GM19351 (cell line): ENCODE results near the gene FCGR3A.
"Not testable (repeated sequence)": the region's sequence is repeated elsewhere in the genome, so short reads cannot be mapped to it uniquely, and the experiment has no call there.

Experiments used
- ATAC-seq: cut with Tn5 transposase; IDR thresholded peaks from one replicate; pipeline ENCODE4 v1.9.1; 2021; ENCODE audit warnings: mild to moderate bottlenecking, moderate library complexity; ENCODE audit not compliant: unreplicated experiment

FCGR3A gene

DNA sequence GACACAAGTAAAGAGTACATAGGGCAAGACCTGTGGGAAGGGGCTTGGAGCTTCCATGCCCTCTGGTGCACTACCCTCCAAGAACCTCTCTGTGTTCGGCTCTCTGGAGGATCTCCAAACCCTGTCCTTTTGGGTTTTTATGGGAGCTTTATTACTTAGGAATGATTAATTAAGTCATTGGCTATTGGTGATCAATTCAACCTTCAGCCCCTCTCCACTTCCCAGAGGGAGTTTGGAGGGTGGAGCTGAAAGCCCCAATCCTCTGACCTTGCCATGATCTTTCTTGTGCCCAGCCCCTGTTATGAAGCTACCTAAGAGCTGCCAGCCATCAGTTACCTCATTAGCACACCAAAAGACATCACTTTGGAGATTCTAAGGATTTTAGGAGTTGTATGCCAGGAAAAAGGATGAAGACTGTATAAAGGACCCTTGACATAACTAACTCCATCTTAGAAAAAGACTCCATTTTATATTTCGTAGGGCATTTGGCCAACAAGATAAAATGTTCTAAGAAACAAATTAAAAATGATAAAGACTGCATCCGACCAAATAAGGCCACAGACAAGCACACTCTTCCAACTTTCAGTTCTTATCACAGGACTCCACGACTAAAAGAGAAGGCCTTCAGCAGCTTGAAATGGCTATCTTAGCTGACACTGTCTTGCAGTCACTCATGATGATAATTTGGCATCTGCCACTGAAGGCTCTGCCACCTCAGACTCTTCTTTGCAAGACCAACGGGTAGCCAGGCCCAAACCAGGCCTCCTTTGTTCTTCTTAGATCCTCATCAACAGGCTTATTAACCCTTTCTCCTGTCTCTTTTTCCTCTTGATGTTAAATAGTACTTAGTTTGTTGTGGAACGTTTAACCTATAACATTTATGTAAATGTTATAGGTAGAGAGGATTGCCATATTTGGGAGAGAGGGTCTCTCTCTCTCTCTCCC, 8.2 kb upstream of the FCGR3A start:
- ATAC-seq: not testable (repeated sequence)

DNA sequence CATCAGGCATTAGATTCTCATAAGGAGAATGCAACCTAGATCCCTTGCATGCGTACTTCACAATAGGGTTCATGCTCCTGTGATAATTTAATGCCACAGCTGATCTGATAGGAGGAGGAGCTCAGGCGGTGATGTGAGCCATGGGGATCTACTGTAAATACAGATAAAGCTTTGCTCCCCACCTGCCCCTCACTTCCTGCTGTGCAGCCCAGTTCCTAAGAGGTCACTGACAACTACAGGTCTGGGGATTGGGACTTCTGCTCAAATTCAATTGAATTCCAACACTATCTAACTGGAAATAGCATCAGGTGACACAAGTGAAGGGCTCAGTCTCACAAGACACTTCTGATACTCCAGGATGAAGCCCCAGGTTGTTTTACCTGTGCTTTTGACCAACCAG, 7.4 kb upstream of the FCGR3A start:
- not testable (repeated sequence) for ATAC-seq

DNA sequence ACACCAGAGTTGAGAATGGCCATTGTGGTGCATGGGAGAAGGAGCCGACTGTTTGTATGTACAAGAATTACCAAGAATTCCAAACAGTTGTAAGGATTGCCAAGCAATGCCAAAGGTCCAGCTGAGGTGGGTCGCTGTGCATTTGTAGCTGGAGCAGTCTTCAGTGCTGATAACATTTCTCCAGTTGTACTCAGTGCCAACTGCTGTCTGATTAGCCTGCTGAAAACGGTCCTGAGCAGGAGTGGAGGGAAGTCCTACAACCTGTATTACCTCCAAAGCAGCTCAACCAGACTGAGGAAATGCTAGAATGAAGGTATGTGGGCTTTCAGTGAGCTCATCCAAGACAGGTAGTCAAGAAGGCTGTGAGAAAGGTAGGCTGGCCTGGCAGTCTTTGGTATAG, 6.5 kb upstream of the FCGR3A start:
- not testable (repeated sequence) for ATAC-seq

DNA sequence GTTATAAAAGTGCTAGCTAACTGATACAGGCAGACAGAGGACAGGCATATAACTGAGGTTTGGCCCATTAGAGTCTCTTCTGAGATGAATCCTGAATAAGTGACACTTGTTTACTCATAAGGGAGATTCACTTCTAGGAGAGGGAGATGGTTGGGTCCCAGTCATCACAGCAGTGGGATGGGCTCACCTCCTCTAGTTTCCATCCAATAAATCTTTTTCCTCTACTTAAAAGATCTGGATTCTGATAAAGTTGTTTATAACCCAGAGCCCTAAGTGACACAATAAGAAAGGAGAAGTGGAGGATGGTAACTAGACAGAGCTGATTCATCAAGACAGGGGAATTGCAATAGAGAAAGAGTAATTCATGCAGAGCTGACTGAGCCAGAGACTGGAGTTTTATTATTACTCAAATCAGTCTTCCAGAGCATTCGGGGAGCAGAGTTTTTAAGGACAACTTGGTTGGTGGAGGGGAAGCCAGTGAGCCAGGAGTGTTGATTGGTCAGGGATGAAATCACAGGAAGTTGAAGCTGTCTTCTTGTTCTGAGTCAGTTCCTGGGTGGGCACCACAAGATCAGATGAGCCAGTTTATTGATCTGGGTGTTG, 5.3 kb upstream of the FCGR3A start:
- ATAC-seq: not testable (repeated sequence)

DNA sequence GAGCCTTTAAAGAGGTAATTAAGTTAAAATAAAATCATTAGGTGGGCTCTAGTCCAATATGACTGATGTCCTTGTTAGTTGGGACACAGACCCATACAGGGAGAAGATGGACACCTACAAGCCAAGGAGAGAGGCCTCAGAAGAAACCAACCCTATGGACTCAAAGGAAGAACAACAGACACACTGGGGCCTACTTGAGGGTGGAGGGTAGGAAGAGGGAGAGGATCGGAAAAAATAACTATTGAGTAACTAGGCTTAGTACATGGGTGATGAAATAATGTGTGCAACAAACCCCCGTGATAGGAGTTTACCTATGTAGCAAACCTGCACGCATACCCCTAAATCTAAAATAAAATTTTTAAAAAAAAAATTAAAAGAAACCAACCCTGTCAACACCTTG, 4.7 kb upstream of the FCGR3A start:
- not testable (repeated sequence) for ATAC-seq

DNA sequence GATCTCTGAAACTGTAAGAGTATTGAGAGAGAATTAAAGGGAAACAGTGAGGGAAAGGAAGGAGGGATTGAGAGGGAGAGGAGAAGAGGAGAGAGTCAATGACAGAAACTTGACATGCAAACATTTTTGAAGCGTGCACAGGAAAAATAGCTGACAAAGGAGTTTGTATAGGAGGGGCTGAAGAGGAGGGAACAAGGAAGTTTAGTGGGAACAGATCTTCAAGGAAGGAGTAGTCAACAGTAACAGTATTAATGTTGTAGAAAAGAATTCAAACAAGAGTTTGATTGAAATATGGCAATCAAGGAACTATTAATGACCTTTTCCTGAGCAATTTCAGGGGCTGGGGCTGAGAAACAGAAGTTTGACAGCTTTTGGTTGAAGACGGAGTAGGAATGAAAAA, 4.0 kb upstream of the FCGR3A start:
- ATAC-seq: not testable (repeated sequence)

DNA sequence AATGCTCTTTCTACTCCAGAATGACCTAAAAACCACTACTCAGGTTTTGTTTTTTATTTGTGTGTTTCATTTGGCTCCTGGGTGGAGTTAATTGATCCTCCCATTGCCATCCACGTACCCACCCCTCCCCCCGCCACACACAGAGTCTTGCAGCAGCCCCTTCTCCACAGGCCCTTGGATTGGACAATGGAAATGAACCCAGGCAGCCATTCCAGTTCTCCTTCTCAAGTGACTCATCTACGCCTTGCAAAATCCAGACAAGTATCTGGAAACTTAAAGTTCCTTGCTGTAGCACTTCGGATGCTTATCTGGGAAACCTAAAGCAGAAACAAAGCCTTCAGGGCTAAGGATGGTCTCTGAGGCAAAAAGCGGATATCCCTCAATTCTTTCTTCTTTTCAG, 1.3 kb upstream of the FCGR3A start:
- ATAC-seq: not testable (repeated sequence)

DNA sequence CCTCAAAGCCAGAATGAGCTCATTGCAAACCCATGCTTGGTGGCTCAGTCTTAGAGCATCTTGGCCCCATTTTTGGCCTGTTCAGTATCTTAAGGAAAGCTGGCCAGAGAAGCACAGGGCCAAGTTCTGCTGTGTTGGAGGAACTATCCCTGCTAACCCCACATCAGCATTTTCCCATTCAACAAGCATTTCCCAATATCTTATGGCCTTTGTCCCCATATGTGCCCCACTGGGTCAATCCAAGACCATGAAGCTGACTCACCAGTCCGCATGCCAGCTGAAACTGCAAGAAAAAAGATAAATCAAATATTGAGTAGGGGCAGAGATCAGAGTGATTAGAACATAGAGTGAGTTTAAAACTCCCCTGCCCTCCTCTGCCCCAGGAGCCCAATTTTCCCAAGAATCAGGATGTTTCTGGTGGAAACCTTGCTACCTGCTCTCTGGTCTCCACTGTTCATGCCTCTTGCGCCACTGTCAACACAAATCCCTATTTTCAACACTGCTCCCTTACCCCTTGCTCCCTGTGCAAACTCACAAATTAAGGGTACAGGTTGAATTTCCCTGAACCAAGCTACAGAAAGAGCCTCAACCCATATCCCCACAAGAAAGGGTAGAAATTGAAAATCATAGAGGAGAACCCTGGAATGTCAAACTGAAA, 740 bp downstream of the FCGR3A start:
- ATAC-seq: not testable (repeated sequence)

DNA sequence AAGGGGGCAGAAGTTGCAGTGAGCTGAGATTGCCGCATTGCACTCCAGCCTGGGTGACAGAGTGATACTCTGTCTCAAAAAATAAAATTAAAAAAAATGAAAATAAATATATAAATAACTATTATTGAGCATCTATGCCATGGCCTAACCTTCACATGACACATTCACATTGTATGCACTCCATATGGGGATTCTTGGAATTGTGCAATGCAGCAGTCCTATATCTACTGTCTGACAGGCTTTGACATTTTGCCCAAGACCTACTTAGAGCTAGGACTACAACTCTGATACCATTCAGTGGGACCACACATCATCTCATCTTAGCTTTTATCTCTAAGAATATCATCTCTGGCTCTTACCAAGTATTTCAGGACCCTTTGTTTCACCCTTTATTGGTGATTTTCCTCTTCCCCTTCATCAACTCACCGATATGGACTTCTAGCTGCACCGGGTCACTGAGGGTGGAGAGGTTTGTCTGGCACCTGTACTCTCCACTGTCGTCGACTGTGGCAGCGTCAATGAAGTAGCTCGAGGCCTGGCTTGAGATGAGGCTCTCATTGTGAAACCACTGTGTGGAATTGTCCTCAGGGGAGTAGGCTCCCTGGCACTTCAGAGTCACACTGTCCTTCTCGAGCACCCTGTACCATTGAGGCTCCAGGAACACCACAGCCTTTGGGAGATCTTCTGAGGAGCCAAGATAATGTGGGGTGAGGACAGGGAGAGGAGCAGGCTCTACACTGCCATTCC, 1.4 kb downstream of the FCGR3A start:
- ATAC-seq: not testable (repeated sequence)

DNA sequence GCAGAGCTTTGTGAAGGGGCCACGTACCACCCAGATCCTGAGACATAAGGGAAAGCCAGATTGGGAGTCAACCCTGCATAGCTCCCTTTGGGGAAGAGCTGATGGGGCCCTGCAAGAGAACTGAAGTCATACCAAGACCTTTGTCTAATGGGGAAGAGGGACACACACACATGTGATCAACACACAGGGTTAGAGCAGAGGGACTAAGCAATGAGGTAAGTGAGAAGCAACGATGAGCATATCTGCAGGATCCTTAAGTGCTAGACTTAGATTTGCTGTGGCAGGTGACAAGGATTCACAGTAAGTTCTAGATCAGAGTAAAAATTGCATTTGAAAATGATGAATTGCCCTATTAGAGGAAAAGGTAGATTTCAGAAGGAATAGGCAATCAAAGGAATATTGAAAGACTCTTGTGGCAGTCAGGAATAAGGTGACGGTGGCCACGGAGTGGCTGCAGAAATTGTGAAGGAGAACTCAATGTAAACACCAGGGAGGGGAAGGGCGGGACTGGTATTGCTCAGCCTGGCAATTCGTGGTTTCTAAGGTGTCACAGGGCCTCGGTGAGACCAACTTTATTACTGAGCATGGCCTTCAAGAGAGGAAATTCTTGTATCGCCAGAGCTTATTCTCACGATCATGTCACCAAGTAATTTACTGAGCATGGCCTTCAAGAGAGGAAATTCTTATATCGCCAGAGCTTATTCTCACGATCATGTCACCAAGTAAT, 4.5 kb downstream of the FCGR3A start:
- not testable (repeated sequence) for ATAC-seq

DNA sequence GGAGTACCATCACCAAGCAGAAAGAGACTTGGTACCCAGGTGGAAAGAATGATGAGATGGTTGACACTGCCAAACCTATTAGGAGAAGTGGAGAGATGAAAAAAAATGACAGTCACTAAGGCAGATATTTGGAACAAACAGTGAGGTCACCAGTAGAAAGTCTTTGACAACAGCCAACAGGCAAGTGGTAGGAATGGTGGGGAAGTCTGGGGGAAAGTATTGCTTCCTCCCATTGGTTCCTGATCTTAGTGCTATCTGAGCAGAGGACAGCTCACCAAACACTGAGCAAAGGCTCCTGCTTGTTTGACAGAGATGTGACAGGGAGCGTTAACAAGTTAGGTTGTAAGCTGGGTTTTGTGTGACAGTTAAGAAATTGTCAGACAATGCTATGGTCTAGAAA, 6.5 kb downstream of the FCGR3A start:
- ATAC-seq: not testable (repeated sequence)

DNA sequence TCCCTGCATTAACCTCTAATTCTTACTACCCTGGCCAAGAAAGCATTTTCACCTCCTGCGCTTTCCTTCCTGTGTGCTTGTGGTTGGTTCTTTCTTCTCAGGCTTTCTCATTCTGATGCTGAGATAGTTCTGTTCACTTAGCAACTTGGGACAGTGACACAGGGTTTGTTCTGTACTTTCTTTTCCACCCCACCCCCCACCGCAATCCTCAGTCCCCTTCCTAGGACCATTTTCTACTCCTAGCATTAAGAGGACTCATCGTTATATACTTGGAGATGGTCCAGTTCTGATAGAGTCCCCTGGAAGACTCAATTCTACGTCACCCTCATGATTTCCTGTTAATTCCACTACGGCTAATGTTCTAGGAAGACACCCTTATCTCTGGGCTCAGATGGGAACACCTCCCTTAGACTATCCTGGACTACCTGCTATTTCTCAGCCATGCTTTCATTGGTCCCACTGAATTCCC, 7.5 kb downstream of the FCGR3A start:
- peak; percentile 76 for ATAC-seq

DNA sequence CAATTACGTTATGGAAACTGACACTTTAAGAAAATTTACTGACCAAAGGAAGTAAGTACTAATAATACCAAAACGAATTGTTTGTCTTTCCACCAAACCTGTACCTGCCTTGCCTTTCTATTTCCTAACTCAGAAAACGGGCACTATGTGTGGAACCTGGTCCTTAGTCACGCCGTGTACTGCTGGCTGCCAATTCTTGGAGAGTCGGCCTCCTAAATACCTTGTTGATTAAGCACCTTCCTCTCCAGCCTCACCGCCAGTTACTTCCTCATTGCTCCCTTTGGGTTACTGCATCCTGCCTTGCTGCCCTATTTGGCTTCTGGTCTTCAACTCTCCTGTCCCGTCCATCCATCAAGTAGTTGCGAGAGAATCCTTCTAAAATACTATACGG, 9.1 kb downstream of the FCGR3A start:
- ATAC-seq: peak; percentile 6

DNA sequence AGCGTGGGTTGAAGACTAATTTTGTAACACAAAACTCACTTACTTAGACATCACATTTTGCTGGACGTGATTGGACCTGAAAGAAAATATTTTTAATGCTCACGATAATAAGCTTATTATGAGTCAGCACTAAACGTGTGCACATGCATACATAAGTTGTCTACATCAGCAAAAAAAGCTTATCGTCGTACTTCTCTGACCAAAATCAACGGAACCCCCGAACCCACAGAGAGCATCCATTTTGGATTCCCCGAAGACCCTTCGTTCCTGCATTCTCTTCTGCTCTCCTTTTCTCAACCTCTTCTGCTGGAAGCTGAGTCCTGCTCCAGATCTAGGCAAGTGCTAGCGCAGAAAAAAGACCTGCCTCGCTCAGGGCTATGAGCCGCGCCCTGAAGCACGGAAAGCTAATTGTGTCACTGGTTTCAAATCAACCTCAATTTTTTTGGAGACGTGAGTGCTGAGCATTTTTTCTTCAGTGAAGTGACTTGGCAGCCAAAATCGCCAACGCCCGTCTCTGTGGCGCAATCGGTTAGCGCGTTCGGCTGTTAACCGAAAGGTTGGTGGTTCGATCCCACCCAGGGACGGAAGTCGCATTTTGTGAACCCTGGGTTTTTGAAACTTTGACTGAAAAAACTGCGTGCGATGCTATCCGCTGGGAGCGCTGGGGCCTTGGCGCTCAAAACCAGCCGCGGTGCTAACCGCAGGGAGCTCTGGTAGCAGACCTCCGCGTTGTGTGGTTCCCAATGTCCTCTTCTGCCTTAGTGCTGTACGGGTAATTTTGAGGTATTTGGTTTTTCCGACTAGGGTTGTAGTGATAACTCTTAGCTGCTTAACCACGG, 9.7 kb downstream of the FCGR3A start:
- peak; percentile 59 for ATAC-seq

DNA sequence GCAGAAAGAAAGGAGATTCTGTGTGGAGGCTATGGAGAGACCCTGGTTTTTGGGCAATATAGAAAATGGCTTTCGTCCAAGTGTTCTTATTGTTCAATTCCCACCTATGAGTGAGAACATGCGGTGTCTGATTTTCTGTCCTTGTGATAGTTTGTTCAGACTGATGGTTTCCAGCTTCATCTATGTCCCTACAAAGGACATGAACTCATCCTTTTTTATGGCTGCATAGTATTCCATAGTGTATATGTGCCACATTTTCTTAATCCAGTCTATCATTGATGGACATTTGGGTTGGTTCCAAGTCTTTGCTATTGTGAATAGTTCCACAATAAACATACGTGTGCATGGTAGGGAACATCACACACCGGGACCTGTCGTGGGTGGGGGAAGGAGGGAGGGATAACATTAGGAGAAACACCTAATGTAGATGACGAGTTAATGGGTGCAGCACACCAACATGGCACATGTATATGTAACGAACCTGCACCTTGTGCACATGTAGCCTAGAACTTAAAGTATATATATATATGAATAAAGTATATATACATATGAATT, 10.6 kb downstream of the FCGR3A start:
- not testable (repeated sequence) for ATAC-seq

DNA sequence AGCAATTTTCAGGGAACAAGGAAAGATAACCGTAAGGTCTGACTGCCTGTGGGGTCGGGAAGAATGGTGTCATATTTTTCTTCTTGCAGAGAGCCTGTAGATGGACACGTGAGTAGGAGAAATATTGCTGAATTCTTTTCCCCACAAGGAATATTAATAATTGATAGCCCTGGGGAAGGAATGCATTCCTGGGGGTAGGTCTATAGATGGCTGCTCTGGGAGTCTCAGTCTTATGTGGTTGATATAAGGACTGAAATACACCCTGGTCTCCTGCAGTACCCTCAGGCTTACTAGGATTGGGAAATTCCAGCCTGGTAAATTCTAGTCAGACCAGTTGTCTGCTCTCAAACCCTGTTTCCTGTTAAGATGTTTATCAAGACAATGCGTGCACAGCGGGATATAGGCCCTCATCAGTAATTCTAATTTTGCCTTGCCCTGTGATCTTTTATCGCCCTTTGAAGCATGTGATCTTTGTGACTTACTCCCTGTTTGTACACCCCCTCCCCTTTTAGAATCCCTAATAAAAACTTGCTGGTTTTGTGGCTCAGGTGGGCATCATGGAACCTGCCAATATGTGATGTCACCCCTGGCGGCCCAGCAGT, 12.4 kb downstream of the FCGR3A start:
- not testable (repeated sequence) for ATAC-seq

DNA sequence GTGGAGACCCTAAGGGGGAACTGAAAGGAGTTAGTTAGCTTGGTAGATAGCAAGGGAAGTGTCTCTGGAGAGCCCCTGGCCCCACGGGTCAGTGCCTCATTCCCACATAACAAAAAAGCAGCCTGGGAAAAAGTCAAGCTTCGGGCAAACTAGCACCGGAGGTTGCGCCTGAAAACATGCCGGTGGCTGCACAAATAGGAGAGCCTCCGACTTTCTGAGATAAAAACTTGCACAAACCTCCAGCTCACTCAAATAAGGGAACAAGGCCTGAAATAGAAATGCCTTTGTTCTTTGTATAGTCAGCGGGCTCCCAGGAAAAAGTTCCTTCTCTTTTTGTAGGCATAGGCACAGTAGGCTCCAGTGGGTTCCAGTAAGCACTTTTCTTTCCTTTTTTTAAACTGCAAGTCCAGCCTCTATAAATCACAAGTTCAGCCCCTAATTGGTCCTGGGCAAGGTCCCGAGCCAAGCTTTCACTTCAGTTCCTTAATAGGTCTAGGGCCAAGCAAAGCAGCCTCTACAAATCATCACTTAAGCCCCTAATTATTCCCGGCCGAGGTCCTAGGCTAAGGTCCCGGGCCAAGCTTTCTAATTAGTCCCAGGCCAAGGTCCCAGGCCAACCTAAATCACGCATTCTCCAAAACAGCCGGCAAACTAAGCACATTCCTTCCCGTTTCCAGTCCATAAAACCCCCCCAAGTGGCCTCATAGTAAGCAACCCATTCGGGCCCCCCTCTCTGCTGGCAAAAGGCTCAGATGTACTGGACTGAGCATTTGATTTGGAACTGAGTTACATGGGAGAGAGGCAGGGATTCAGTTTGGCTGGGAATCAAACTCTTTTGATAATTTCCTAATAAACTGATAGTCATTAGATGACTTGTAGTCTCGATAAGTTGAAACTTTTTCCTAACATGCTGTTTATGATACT, 16.7 kb downstream of the FCGR3A start:
- not testable (repeated sequence) for ATAC-seq
